ENCODE data around the gene MYH2. TPM values are rescaled to one million over a fixed set of nuclear protein-coding genes. Genes with fewer than 3 reads are reported as not detected.

Gene MYH2
- polyA plus RNA-seq, 3 donors: not detected

DNA sequence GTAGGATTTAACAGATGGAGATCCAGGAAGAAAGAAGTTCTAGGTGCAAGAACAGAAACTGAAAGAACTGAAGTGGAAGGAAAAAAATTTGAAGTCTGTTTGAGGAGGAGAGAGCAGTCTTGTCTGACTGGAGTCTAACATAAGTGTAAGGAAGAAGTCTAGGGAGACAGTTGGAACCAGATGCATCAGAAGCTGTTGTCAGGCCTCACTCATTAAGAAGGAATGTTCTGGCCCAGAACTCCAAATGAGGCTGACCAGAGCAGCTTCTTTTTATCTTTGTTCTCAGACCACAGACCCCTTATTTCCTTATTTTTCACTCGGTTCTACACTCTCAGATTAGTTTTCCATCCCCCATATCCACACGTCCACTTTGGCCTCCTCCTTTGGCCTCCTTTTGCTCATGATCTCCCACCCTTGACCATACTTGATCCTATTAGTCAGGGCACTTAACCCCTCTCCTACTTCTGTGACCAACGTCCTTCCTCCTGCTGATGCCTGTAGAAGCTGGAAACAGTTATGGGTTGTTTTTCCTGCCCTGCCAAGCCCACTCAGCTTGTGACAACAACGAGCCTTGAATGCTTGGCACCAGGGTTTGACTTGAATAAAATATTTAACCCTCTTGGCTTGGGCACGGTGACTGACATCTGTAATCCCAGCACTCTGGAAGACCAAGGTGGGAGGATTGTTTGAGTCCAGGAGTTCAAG is 7.0 kb upstream of the MYH2 start:
- Histone ChIP-seq H3K27me3 (ENCODE audit: control insufficient read depth in 2 of 2, insufficient read depth in 2 of 2, low read length in 2 of 2) (no peaks in the 10 kb centered on the region), H3K36me3 (replicated peaks in 1 of 2; ENCODE audit: control insufficient read depth in 1 of 2, insufficient read depth in 2 of 2, low read length in 2 of 2) (no peaks in the 10 kb centered on the region), H4K20me1 (ENCODE audit: insufficient read depth, low read length) (no peaks in the 10 kb centered on the region), H3K4me1 (ENCODE audit: control insufficient read depth in 1 of 2, insufficient read depth in 2 of 2, low read length in 2 of 2) (no peaks in the 10 kb centered on the region), H2AFZ (ENCODE audit: insufficient read depth, low read depth, low read length, poor library complexity, severe bottlenecking) (no peak overlapping the region), H3K79me2 (ENCODE audit: insufficient read depth, low read length) (no peaks in the 10 kb centered on the region), H3K4me3 (replicated peaks in 1 of 3; ENCODE audit: low read depth in 2 of 3, low read length in 3 of 3) (no peak overlapping the region), H3K9me3 (replicated peaks in 1 of 2; ENCODE audit: control insufficient read depth in 1 of 2, insufficient read depth in 1 of 2, low read length in 2 of 2) (no peaks in the 10 kb centered on the region), H3K9ac (ENCODE audit: insufficient read depth, low read length, poor library complexity, severe bottlenecking) (no peak overlapping the region), H3K27ac (ENCODE audit: low read depth in 1 of 2, low read length in 2 of 2) (no peak overlapping the region), H3K4me2 (replicated peaks; ENCODE audit: extremely low read depth, low read length, poor library complexity, severe bottlenecking) (no peak overlapping the region)
- DNase-seq: no peak
- H3K4me3 Mint-ChIP-seq: no peak overlapping the region
- H3K27me3 Mint-ChIP-seq (ENCODE audit: low read depth in 3 of 3): peaks cover 3 to 6% (median 4%) of the 10 kb centered on the region in 3 donors
- no peak overlapping the region for H3K27ac Mint-ChIP-seq
- H3K9me3 Mint-ChIP-seq: peaks cover 0 to 2% (median 0%) of the 10 kb centered on the region in 7 donors
- intact Hi-C loops (cut with micrococcal nuclease): no loop called here
- no peaks in the 10 kb centered on the region for H3K36me3 Mint-ChIP-seq
- WGBS (ENCODE audit: insufficient coverage): 52% methylated on average over 3 of the region's 5 CpGs
- H3K4me1 Mint-ChIP-seq: no peaks in the 10 kb centered on the region
- TF ChIP-seq, protein P1, sequence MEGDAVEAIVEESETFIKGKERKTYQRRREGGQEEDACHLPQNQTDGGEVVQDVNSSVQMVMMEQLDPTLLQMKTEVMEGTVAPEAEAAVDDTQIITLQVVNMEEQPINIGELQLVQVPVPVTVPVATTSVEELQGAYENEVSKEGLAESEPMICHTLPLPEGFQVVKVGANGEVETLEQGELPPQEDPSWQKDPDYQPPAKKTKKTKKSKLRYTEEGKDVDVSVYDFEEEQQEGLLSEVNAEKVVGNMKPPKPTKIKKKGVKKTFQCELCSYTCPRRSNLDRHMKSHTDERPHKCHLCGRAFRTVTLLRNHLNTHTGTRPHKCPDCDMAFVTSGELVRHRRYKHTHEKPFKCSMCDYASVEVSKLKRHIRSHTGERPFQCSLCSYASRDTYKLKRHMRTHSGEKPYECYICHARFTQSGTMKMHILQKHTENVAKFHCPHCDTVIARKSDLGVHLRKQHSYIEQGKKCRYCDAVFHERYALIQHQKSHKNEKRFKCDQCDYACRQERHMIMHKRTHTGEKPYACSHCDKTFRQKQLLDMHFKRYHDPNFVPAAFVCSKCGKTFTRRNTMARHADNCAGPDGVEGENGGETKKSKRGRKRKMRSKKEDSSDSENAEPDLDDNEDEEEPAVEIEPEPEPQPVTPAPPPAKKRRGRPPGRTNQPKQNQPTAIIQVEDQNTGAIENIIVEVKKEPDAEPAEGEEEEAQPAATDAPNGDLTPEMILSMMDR (IDR thresholded peaks at IDR 0.05): no peak

DNA sequence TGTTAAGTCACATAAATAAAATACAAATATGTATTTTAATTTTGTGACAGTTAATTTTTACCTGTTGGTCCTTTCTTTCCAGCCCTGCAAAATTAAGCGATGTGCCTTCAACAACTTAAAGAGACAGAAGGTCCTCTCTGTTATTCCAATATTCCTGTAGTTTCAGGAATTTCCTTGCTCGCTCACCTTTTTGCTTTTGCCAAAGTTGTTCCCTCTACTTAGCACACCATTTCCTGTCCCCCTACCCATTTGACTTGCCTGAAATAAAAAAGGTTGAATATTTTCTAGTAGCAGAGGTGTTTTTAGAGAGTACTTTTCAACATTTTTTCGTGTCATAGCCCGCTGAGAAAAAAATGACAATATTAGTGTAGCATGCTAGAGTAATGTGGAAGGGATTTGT is 556 bp upstream of the MYH2 start:
- Histone ChIP-seq H3K27me3 (ENCODE audit: control insufficient read depth in 2 of 2, insufficient read depth in 2 of 2, low read length in 2 of 2) (peaks cover 5 to 9% of the 10 kb centered on the region in 2 donors), H3K9ac (ENCODE audit: insufficient read depth, low read length, poor library complexity, severe bottlenecking) (no peak overlapping the region), H3K79me2 (ENCODE audit: insufficient read depth, low read length) (no peaks in the 10 kb centered on the region), H3K4me3 (replicated peaks in 1 of 3; ENCODE audit: low read depth in 2 of 3, low read length in 3 of 3) (no peak overlapping the region), H2AFZ (ENCODE audit: insufficient read depth, low read depth, low read length, poor library complexity, severe bottlenecking) (no peak overlapping the region), H3K4me2 (replicated peaks; ENCODE audit: extremely low read depth, low read length, poor library complexity, severe bottlenecking) (no peak overlapping the region), H3K27ac (ENCODE audit: low read depth in 1 of 2, low read length in 2 of 2) (no peak overlapping the region), H4K20me1 (ENCODE audit: insufficient read depth, low read length) (no peaks in the 10 kb centered on the region), H3K9me3 (replicated peaks in 1 of 2; ENCODE audit: control insufficient read depth in 1 of 2, insufficient read depth in 1 of 2, low read length in 2 of 2) (no peaks in the 10 kb centered on the region), H3K36me3 (replicated peaks in 1 of 2; ENCODE audit: control insufficient read depth in 1 of 2, insufficient read depth in 2 of 2, low read length in 2 of 2) (no peaks in the 10 kb centered on the region), H3K4me1 (ENCODE audit: control insufficient read depth in 1 of 2, insufficient read depth in 2 of 2, low read length in 2 of 2) (no peaks in the 10 kb centered on the region)
- no peak for DNase-seq
- no peaks in the 10 kb centered on the region for H3K4me1 Mint-ChIP-seq
- 83% methylated on average over 1 of the region's 4 CpGs for WGBS (ENCODE audit: insufficient coverage)
- no peak overlapping the region for H3K4me3 Mint-ChIP-seq
- peaks cover 0 to 3% (median 0%) of the 10 kb centered on the region in 7 donors for H3K9me3 Mint-ChIP-seq
- peaks cover 8 to 10% (median 8%) of the 10 kb centered on the region in 3 donors for H3K27me3 Mint-ChIP-seq (ENCODE audit: low read depth in 3 of 3)
- no peak overlapping the region for H3K27ac Mint-ChIP-seq
- H3K36me3 Mint-ChIP-seq: no peaks in the 10 kb centered on the region
- TF ChIP-seq, protein P1 (IDR thresholded peaks at IDR 0.05): no peak
- intact Hi-C loops (cut with micrococcal nuclease): no loop called here
